Suppressor macrophage treated with lipopolysaccharide for 1 hour (primary cell): ENCODE data around the gene EPHA1.

Experiments
- DNase-seq, 3 donors: peaks; one replicate each; pipeline ENCODE4 v3.0.0-alpha.2; 2020 to 2022

Gene EPHA1

DNA sequence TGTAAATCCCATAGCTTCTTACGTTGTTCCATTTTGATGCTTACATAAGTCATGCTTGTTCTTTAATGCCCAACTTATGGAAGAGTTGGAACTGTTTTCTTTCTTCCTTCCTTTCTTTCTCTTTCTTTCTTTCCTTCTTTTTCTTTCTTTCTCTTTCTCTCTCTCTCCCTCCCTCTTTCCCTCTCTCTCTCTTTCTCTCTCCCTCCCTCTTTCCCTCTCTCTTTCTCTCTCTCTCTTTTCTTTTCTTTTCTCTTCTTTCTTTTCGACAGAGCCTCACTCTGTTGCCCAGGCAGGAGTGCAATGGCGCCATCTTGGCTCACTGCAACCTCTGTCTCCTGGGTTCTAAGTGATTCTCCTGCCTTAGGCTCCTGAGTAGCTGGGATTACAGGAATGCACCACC is 65.1 kb downstream of the EPHA1 start:
- no peak for DNase-seq

DNA sequence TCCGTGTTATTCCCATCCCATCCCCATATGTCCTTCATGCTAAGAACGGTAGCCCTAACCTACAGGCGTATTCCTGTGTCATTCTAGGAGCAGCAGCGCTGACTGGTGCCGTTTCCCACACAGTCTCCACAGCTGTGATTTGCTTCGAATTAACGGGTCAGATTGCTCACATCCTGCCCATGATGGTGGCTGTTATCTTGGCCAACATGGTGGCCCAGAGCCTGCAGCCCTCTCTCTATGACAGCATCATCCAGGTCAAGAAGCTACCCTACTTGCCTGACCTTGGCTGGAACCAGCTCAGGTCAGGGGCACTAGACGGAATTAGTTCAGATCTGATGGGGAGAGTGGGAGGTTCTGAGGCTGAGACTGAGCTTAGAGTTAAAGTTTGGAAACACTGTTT is 66.8 kb downstream of the EPHA1 start:
- no peak for DNase-seq
